Testis (tissue), 3 donors: ENCODE measurements around the gene IGFLR1. TPM values are rescaled to one million over a fixed set of nuclear protein-coding genes. Genes with fewer than 3 reads are reported as not detected.

Source experiments
- DNase-seq: peaks from one replicate; pipeline ENCODE4 v3.0.0-alpha.2; 2019
- H3K27ac ChIP-seq, 2 donors: fragments of 200-600 bp; sonication (generic); one replicate each; pipeline ENCODE4 v1.5.1; 2019
- H3K27me3 ChIP-seq: fragments of 200-600 bp; sonication (generic); one replicate; pipeline ENCODE4 v1.5.1; 2019
- H3K36me3 ChIP-seq: fragments of 200-600 bp; sonication (generic); one replicate; pipeline ENCODE4 v1.5.1; 2017; ENCODE audit warnings: low read depth; ENCODE audit errors: missing control alignments
- H3K4me1 ChIP-seq: fragments of 200-600 bp; sonication (generic); one replicate; pipeline ENCODE4 v1.5.1; 2019
- H3K4me3 ChIP-seq, 2 donors: fragments of 200-600 bp; sonication (generic); one replicate each; pipeline ENCODE4 v1.5.1; 2017 to 2019
- H3K9me3 ChIP-seq: fragments of 200-600 bp; sonication (generic); one replicate; pipeline ENCODE4 v1.5.1; 2017
- CTCF ChIP-seq, 3 experiments: fragments of 450-650 bp in 2 of 3; fragments of 200-600 bp in 1 of 3; sonication (generic) in 1 of 3; IDR thresholded peaks; one replicate each; pipeline ENCODE4 v1.5.1; 2016 to 2019; ENCODE audit warnings: antibody characterized with exemption in 3 of 3, mild to moderate bottlenecking in 2 of 3, moderate library complexity in 1 of 3
- POLR2A ChIP-seq: fragments of 450-650 bp; IDR thresholded peaks from one replicate; pipeline ENCODE4 v1.6.1; 2017; ENCODE audit warnings: antibody characterized with exemption, mild to moderate bottlenecking, moderate library complexity
- WGBS, 2 donors: methylation state at CpG; one replicate each; pipeline ENCODE4 v1.1.5; 2018; 5-methylcytosine and 5-hydroxymethylcytosine counted together
- intact Hi-C: fragments of 100-400 bp; cut with DNase I; formaldehyde crosslinking; loops from one replicate; pipeline ENCODE4 v1.15.1; 2023; ENCODE audit warnings: low total_unique reads
- polyA plus RNA-seq: library from polyadenylated mRNA; stranded (reverse); fragments of 350-450 nt; fragmentation: Illumina TruSeq; extraction: RNeasy Lipid Tissue Mini Kit (QIAGEN cat#74804); gene quantifications from one replicate; pipeline ENCODE4 v1.2.3, GENCODE V29; 2014; ENCODE audit warnings: low read depth, low replicate concordance; ENCODE audit not compliant: insufficient read depth
- total RNA-seq, 2 donors: library from RNA; depleted of rRNA; stranded (reverse); fragments of >200 nt; gene quantifications; one replicate each; pipeline ENCODE4 v1.2.3, GENCODE V29; 2016

Gene IGFLR1
- total and polyA plus RNA-seq, 3 donors from 2014 or later: 9.9 to 15.9 (median 15.7) TPM

DNA sequence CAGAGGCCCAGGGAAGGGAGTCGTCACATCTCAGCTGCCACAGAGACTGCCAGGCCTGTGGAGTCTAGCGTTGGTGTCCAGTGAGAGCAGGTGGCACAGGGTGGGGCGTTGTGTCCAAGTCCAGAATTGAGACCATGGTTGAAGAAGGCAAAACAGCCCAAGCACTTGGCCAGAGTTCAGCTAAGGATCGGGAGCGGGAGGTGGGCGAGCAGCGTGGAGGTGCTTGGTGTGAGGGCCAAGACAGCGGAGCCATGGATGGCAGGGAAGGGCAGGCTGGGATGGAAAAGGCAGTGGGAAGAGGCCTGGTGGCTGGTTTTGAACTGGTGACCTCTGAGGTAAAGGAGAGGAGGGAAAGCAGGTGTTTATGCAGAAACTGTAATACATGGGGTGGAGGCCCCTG, 8.0 kb downstream of the IGFLR1 start:
- Histone ChIP-seq H3K36me3 (no peaks in the 10 kb centered on the region), H3K27ac (no peak overlapping the region), H3K4me1 (no peaks in the 10 kb centered on the region), H3K4me3 (no peak overlapping the region), H3K27me3 (no peaks in the 10 kb centered on the region), H3K9me3 (no peaks in the 10 kb centered on the region)
- DNase-seq: no peak
- intact Hi-C loops: no loop called here
- no peak for TF ChIP-seq CTCF (IDR thresholded peaks at IDR 0.05)
- TF ChIP-seq POLR2A: no peak
- 89 to 95% methylated on average over 8 of the region's 8 CpGs for WGBS, 2 donors

DNA sequence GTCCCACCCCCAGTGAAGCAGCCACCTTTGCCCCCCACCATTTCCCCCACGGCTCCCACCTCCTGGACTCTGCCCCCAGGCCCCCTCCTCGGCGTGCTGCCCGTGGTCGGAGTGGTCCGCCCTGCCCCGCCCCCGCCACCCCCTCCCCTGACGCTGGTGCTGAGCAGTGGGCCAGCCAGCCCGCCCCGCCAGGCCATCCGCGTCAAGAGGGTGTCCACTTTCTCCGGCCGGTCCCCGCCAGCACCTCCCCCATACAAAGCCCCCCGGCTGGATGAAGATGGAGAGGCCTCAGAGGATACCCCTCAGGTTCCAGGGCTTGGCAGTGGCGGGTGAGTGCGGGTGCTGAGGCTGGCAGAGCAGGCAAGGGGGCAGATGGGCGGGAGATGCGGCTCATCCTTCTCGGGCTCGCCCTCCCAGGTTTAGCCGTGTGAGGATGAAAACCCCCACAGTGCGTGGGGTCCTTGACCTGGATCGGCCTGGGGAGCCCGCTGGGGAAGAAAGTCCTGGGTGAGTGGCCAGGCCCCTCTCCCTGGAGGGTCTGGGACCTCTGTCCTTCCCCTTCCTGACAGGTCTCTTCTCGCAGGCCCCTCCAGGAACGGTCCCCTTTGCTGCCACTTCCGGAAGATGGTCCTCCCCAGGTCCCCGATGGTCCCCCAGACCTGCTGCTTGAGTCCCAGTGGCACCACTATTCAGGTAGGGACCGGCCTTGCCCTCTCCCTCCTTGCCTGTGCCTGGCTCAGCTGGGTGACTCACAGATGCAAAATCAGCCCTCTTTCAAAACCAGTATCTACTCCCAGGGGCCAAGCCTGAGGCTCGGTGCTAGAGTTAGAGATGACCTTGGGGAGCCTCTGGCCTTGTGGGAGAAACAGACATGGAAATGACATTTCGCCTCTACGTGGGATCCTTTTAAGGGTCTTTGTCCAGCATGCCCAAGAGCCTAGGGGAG, 8.8 kb downstream of the IGFLR1 start:
- no peaks in the 10 kb centered on the region for H3K4me1 ChIP-seq
- DNase-seq: no peak
- H3K36me3 ChIP-seq: no peaks in the 10 kb centered on the region
- TF ChIP-seq POLR2A: no peak
- TF ChIP-seq CTCF (IDR thresholded peaks at IDR 0.05): no peak
- H3K27ac ChIP-seq: no peak overlapping the region
- no peaks in the 10 kb centered on the region for H3K9me3 ChIP-seq
- intact Hi-C loops: no loop called here
- 86 to 92% methylated on average over 29 to 34 of the region's 35 CpGs for WGBS, 2 donors
- H3K27me3 ChIP-seq: no peaks in the 10 kb centered on the region
- no peak overlapping the region for H3K4me3 ChIP-seq

DNA sequence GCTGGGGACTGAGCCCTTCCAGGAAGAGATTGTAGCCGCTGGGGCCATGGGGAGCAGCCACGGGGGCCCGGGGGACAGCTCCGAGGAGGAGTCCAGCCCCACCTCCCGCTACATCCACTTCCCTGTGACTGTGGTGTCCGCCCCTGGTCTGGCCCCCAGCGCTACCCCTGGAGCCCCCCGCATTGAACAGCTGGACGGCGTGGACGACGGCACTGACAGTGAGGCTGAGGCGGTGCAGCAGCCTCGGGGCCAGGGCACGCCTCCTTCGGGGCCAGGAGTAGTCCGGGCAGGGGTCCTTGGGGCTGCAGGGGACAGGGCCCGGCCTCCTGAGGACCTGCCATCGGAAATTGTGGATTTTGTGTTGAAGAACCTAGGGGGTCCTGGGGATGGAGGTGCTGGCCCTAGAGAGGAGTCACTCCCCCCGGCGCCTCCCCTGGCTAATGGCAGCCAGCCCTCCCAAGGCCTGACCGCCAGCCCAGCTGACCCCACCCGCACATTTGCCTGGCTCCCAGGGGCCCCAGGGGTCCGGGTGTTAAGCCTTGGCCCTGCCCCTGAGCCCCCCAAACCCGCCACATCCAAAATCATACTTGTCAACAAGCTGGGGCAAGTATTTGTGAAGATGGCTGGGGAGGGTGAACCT, 9.6 kb downstream of the IGFLR1 start:
- intact Hi-C loops: no loop called here
- H3K27ac ChIP-seq: no peak overlapping the region
- no peak overlapping the region for H3K4me3 ChIP-seq
- WGBS, 2 donors: 84 to 89% methylated on average over 10 to 25 of the region's 25 CpGs
- no peaks in the 10 kb centered on the region for H3K36me3 ChIP-seq
- H3K9me3 ChIP-seq: no peaks in the 10 kb centered on the region
- no peak for DNase-seq
- H3K4me1 ChIP-seq: no peaks in the 10 kb centered on the region
- TF ChIP-seq CTCF (IDR thresholded peaks at IDR 0.05): no peak
- TF ChIP-seq POLR2A: no peak
- H3K27me3 ChIP-seq: no peaks in the 10 kb centered on the region

DNA sequence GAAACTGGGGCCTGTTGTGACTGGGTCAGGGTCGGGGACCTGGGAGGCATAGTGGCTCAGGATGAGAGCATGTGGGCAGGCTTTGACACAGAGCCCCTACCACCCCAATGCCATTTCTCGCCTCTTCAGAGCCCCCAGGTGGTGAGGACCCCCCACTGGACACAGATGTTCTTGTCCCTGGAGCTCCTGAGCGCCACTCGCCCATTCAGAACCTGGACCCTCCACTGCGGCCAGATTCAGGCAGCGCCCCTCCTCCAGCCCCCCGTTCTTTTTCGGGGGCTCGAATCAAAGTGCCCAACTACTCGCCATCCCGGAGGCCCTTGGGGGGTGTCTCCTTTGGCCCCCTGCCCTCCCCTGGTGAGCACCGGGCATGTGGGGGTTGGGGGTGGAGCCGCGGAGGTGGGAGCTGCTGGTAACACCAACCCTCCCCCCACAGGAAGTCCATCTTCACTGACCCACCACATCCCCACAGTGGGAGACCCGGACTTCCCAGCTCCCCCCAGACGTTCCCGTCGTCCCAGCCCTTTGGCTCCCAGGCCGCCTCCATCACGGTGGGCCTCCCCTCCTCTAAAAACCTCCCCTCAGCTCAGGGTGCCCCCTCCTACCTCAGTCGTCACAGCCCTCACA, 10.4 kb downstream of the IGFLR1 start:
- 79 to 85% methylated on average over 14 to 21 of the region's 21 CpGs for whole genome bisulfite sequencing, 2 donors
- intact Hi-C loops: no loop called here
- DNase-seq: no peak
- Histone ChIP-seq H3K9me3 (no peaks in the 10 kb centered on the region), H3K4me3 (no peak overlapping the region), H3K4me1 (no peaks in the 10 kb centered on the region), H3K27ac (no peak overlapping the region), H3K27me3 (no peaks in the 10 kb centered on the region), H3K36me3 (no peaks in the 10 kb centered on the region)
- TF ChIP-seq POLR2A (no peak), CTCF (IDR thresholded peaks at IDR 0.05) (no peak)
